ENCODE results near the gene RASA2.

GRCh38 chr3:141482245-141482922, 4.4 kb upstream of the RASA2 start:
- TF ChIP-seq CTCF (IDR thresholded peaks at IDR 0.05 in 4 of 5, conservative IDR thresholded peaks at IDR 0.05 in 1 of 5): no peak
- TF ChIP-seq POLR2A (IDR thresholded peaks at IDR 0.05): no peak
